WI38 (cell line): Measurements from ENCODE around the gene FBRS.

Experiments
- H3K4me3 ChIP-seq: 2 replicates; pipeline ENCODE4 v1.5.1; 2011; ENCODE audit warnings: low read depth, mild to moderate bottlenecking, control low read depth, low read length
- TF ChIP-seq, protein P1 (sequence below): IDR thresholded peaks from 2 replicates; pipeline ENCODE4 v1.5.1; 2012; ENCODE audit warnings: low read depth, mild to moderate bottlenecking, control low read depth, low read length

FBRS gene

DNA sequence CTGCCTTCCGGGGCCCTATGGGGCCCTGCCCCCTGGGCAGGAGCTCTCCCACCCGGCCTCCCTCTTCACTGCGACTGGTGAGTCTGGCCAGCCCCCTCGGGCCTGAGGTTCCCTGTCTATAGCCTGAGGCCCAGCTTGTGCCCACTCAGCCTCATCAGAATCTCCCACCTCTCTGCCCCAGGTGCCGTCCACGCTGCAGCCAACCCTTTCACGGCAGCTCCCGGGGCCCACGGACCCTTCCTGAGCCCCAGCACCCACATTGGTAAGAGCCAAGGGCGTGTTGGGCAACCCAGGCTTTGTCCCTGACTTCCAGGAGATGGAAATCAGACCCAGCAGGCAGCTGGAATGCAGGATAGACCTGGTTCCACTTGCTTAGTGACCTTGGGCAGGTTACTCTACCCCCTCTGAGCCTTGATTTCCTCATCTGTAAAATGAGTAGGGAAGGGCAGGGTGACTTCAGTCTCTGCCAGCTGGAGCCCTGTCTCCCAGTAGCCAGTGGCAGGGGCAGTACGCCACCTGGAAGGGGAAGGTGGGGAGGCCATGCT, 9.2 kb downstream of the FBRS start:
- TF ChIP-seq, protein P1, sequence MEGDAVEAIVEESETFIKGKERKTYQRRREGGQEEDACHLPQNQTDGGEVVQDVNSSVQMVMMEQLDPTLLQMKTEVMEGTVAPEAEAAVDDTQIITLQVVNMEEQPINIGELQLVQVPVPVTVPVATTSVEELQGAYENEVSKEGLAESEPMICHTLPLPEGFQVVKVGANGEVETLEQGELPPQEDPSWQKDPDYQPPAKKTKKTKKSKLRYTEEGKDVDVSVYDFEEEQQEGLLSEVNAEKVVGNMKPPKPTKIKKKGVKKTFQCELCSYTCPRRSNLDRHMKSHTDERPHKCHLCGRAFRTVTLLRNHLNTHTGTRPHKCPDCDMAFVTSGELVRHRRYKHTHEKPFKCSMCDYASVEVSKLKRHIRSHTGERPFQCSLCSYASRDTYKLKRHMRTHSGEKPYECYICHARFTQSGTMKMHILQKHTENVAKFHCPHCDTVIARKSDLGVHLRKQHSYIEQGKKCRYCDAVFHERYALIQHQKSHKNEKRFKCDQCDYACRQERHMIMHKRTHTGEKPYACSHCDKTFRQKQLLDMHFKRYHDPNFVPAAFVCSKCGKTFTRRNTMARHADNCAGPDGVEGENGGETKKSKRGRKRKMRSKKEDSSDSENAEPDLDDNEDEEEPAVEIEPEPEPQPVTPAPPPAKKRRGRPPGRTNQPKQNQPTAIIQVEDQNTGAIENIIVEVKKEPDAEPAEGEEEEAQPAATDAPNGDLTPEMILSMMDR, result no peak
- no peak overlapping the region for H3K4me3 ChIP-seq

DNA sequence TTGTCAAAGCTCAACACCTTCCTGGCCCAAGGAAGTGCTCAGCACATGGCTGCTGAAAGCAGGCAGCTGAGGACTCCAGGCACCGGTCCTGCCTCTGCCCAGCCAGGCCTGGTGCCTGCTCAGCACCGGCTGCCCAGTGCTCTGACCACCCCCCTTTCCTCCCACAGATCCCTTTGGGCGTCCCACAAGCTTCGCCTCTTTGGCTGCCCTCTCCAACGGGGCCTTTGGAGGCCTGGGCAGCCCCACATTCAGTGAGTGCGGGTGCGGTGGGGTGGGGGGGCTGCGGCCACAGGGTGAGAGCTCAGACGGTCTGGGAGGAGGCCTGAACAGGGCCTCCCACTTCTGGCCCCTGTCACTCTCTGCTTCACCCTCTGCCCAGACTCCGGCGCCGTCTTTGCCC, 10.2 kb downstream of the FBRS start:
- TF ChIP-seq, protein P1, result no peak
- no peak overlapping the region for H3K4me3 ChIP-seq

DNA sequence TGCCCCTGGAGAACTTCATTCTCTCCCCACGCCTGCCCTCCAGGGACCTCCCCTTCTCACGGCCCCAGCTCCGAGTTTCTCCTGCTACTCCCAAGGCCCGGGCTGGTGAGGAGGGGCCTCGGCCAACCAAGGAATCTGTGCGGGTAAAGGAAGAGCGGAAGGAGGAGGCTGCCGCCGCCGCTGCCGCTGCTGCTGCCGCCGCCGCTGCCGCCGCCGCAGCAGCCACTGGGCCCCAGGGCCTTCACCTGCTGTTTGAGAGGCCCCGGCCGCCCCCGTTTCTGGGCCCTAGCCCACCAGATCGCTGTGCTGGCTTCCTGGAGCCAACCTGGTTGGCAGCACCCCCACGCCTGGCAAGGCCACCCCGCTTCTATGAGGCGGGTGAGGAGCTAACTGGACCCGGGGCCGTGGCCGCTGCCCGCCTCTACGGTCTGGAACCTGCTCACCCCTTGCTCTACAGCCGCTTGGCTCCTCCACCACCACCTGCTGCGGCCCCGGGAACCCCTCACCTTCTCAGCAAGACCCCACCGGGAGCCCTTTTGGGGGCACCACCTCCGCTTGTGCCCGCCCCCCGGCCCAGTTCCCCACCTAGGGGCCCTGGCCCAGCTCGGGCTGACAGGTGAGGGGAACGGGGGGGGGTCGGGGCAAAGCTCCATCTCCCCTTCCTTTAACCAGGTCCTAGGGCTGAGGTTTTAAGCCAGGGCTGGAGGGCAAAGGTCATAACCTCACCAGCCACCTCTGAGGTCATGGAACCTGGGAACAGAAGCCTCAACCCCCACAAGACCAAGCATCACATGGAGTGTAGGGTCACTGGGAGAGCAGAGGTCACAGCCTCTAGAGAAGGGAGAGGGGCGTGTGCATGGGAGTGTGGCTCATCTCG, 11.0 kb downstream of the FBRS start:
- TF ChIP-seq, protein P1, result no peak
- no peak overlapping the region for H3K4me3 ChIP-seq

DNA sequence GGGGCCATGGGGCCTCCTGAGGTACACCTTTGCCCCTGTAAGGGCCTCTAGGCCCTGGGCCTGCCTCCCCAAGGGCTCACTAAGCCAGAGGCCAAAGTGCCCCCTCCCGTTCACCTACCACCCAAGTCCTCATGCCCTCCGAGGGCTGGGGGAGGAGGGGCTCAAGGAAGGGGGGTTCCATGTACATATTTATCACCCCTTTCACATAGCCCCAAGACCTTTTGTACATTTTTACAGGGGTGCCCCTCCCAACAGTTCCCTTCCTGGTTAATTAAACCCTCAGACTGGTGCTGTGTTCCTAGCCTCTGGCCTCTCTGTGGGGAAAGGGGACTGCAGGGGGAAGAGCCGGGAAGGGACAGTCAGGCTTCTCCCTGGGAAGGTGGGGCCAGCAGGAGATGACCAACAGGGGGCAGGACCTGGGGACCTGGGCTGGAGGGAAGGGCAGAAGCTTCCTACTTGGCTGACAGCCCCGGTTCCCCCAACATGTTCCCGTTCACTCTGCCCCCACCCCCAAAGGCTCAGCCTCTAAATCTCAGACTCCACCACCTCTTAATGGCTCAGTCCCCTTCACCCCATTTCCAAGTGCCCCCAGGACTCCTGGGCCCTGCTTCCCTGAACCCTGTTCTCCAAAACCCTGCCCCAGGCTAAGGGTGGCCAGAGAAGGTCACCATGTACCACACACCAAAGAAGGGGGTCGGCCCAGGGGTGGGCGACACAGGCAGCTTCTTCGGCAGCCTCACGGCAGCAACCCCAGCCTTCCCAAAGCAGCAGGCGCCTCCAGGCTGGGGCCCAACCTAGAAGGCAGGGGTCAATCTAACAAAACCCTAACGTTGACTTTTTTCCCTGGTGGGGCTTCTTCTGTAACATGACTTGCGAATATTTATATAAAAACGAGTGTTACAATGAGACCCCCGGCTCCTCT, 11.9 kb downstream of the FBRS start:
- TF ChIP-seq, protein P1, result no peak
- H3K4me3 ChIP-seq, result no peak overlapping the region

DNA sequence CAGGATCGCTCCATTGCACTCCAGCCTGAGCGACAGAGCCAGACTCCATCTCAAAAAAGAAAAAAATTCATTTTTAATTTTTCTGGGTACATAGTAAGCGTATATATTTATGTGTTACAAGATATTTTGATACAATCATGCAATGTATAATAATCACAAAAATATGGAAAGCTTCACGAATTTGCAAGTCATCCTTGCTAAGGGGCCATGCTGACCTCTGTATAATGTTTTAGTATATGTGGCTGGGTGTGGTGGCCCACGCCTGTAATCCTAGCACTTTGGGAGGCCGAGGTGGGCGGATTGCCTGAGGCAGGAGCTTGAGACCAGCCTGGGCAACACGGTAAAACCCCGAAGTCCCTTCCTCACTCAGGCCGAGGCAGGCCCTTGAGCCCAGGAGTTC, 16.9 kb downstream of the FBRS start:
- TF ChIP-seq, protein P1, result no peak
- H3K4me3 ChIP-seq, result no peak overlapping the region

DNA sequence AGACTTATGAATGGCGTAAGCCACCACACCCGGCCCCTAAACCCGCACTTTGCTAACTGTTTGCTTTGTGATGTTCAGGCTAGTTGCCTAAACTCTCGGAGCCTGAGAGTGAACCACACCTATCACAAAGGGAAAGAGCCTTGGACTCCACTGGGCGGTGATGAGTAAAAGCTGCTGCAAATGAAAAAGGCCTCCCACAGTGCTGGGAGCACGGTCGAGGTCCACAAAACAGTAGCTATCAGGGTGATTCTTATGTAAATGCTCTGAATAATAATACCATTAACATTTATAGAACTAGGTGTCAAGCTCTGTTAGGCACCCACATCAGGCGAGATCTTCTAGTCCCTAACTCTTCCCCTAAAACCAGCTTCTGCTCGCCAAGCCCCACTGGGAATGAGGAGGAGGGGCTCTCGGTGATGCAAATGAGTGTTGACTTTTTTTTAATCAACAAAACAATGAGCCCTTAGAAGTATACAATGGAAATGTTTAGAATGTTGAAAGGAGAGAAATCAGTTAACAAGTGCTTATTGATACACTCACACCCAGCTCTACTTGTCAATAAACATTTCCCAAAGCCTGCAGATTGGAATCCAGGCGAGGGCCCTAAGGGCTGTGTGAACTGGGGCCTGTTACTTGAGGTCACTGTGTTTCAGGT, 19.8 kb downstream of the FBRS start:
- TF ChIP-seq, protein P1, result no peak
- H3K4me3 ChIP-seq, result no peak overlapping the region
